GM23248 (cell line): ENCODE results near the gene CKS2. TPM values are rescaled to one million over a fixed set of nuclear protein-coding genes. Genes with fewer than 3 reads are reported as not detected.
"Not testable (repeated sequence)": the region's sequence is repeated elsewhere in the genome, so short reads cannot be mapped to it uniquely, and the experiment has no call there.

Experiments used
- DNase-seq: peaks from one replicate; pipeline ENCODE4 v3.0.0-alpha.2; 2015
- H2AFZ ChIP-seq: fragments of 200-600 bp; sonication (generic); 2 replicates; pipeline ENCODE4 v1.6.1; 2016; ENCODE audit warnings: antibody characterized with exemption
- H3F3A ChIP-seq: fragments of 200-600 bp; sonication (generic); 2 replicates; pipeline ENCODE4 v1.6.1; 2016; ENCODE audit warnings: mild to moderate bottlenecking, antibody characterized with exemption, mixed run types; ENCODE audit not compliant: insufficient read depth
- H3K27ac ChIP-seq: fragments of 200-600 bp; sonication (generic); 2 replicates; pipeline ENCODE4 v1.5.1; 2016; ENCODE audit warnings: mild to moderate bottlenecking
- H3K27me3 ChIP-seq: fragments of 200-600 bp; sonication (generic); replicated peaks from 2 replicates; pipeline ENCODE4 v1.6.1; 2016; ENCODE audit warnings: mild to moderate bottlenecking; ENCODE audit not compliant: insufficient read depth
- H3K36me3 ChIP-seq: fragments of 200-600 bp; sonication (generic); 2 replicates; pipeline ENCODE4 v1.6.1; 2016; ENCODE audit warnings: low read depth, mild to moderate bottlenecking
- H3K4me1 ChIP-seq: fragments of 200-600 bp; sonication (generic); 2 replicates; pipeline ENCODE4 v1.6.1; 2016; ENCODE audit warnings: mild to moderate bottlenecking; ENCODE audit not compliant: insufficient read depth
- H3K4me2 ChIP-seq: fragments of 200-600 bp; sonication (generic); one replicate; pipeline ENCODE4 v1.6.1; 2016; ENCODE audit warnings: mild to moderate bottlenecking; ENCODE audit not compliant: unreplicated experiment
- H3K4me3 ChIP-seq: fragments of 200-600 bp; sonication (generic); 2 replicates; pipeline ENCODE4 v1.5.1; 2016; ENCODE audit warnings: mild to moderate bottlenecking
- H3K79me2 ChIP-seq: fragments of 200-600 bp; sonication (generic); 2 replicates; pipeline ENCODE4 v1.6.1; 2016; ENCODE audit warnings: mild to moderate bottlenecking; ENCODE audit not compliant: insufficient read depth
- H3K9ac ChIP-seq: fragments of 200-600 bp; sonication (generic); 2 replicates; pipeline ENCODE4 v1.6.1; 2016; ENCODE audit warnings: mild to moderate bottlenecking
- H3K9me2 ChIP-seq: fragments of 200-600 bp; sonication (generic); 2 replicates; pipeline ENCODE4 v1.6.1; 2016; ENCODE audit warnings: mixed run types, mild to moderate bottlenecking, moderate library complexity; ENCODE audit not compliant: insufficient read depth
- H3K9me3 ChIP-seq: fragments of 200-600 bp; sonication (generic); one replicate; pipeline ENCODE4 v1.6.1; 2017; ENCODE audit warnings: low read depth
- H4K20me1 ChIP-seq: fragments of 200-600 bp; sonication (generic); 2 replicates; pipeline ENCODE4 v1.6.0; 2016; ENCODE audit not compliant: insufficient read depth
- EZH2 ChIP-seq: fragments of 200-600 bp; sonication (generic); IDR thresholded peaks from 2 replicates; pipeline ENCODE4 v1.6.1; 2018; ENCODE audit warnings: antibody characterized with exemption, mild to moderate bottlenecking; ENCODE audit not compliant: insufficient read depth, poor library complexity, severe bottlenecking
- EZH2phosphoT487 ChIP-seq: fragments of 200-600 bp; sonication (generic); IDR thresholded peaks from 2 replicates; pipeline ENCODE4 v1.6.1; 2018; ENCODE audit warnings: antibody characterized with exemption, moderate library complexity, mild to moderate bottlenecking, low read depth; ENCODE audit not compliant: insufficient read depth
- WGBS, 2 experiments: methylation state at CpG; one replicate each; pipeline ENCODE4 v1.1.6; 2015 to 2017; ENCODE audit warnings: low lambda C conversion rate in 2 of 2, low coverage in 1 of 2; ENCODE audit errors: missing lambda C conversion rate in 2 of 2; 5-methylcytosine and 5-hydroxymethylcytosine counted together
- in situ Hi-C: fragments of 300-500 bp; cut with MboI; formaldehyde crosslinking; loops from 2 replicates; pipeline ENCODE4 v1.15.0; 2020
- polyA plus RNA-seq: library from polyadenylated mRNA; unstranded; fragments of >200 nt; fragmentation: Nextera tagmentation; extraction: Ambion mirVana; gene quantifications from 2 replicates; pipeline ENCODE4 v1.2.1, GENCODE V29; 2016
- total RNA-seq: library from RNA; depleted of rRNA; stranded (reverse); fragments of >200 nt; shearing (Covaris generic); gene quantifications from 2 replicates; pipeline ENCODE4 v1.2.3, GENCODE V29; 2014; rRNA removed

Gene CKS2
- 44.0 and 94.6 TPM in 2 replicates for total RNA-seq
- polyA plus RNA-seq = 146 and 152 TPM in 2 replicates

- 1% methylated on average over 67 to 85 of the region's 86 CpGs for WGBS, 2 experiments
- peaks cover 60% of the 10 kb centered on the region for H3K79me2 ChIP-seq
- H2AFZ ChIP-seq = peak within 1 kb of the TSS; percentile 82
Observed at GRCh38 chr9:89310475-89311345, at the start of gene CKS2. CKS2 (plus strand) TSS chr9:89311195; CDS start chr9:89311293, 98 bp downstream.

GRCh38 chr9:89273528-89274279 lies 37.3 kb upstream of the CKS2 start:
- H3K36me3 ChIP-seq = no peaks in the 10 kb centered on the region
- H3K9me2 ChIP-seq = no peaks in the 10 kb centered on the region
- no peaks in the 10 kb centered on the region for H3K79me2 ChIP-seq
- H3K4me2 ChIP-seq = no peak overlapping the region
- WGBS, 2 experiments = 76 to 77% methylated on average over 3 of the region's 3 CpGs
- H2AFZ ChIP-seq = no peak overlapping the region
- peaks cover 8% of the 10 kb centered on the region for H3K4me1 ChIP-seq
- DNase-seq = no peak
- no peaks in the 10 kb centered on the region for H3K27me3 ChIP-seq
- H3F3A ChIP-seq = peaks cover 13% of the 10 kb centered on the region
- no peak overlapping the region for H3K9ac ChIP-seq
- no peaks in the 10 kb centered on the region for H3K9me3 ChIP-seq
- H4K20me1 ChIP-seq = no peaks in the 10 kb centered on the region
- no peak for TF ChIP-seq EZH2phosphoT487
- TF ChIP-seq EZH2 = no peak
- in situ Hi-C loops = loop anchor here (10.0 kb wide), 1 partner anchor 269 kb away; no protein-coding TSS in a partner anchor
- no peak overlapping the region for H3K4me3 ChIP-seq
- H3K27ac ChIP-seq = no peak overlapping the region

More at GRCh38 chr9:89310475-89311345, at the start of gene CKS2:
- H3K9me3 ChIP-seq = no peaks in the 10 kb centered on the region
- H3K27ac ChIP-seq = peak within 1 kb of the TSS; percentile 97
- H3K27me3 ChIP-seq = no peaks in the 10 kb centered on the region
- H4K20me1 ChIP-seq = no peaks in the 10 kb centered on the region
- peaks cover 15% of the 10 kb centered on the region for H3F3A ChIP-seq
- H3K36me3 ChIP-seq = no peaks in the 10 kb centered on the region
- no peaks in the 10 kb centered on the region for H3K9me2 ChIP-seq
- peak; percentile 100 for DNase-seq
- peak within 1 kb of the TSS; percentile 88 for H3K4me3 ChIP-seq
- in situ Hi-C loops = no loop called here
- TF ChIP-seq EZH2phosphoT487 (no peak), EZH2 (no peak)
- peaks cover 35% of the 10 kb centered on the region for H3K4me1 ChIP-seq
- peak within 1 kb of the TSS; percentile 96 for H3K4me2 ChIP-seq
- peak within 1 kb of the TSS; percentile 98 for H3K9ac ChIP-seq

- no peak for TF ChIP-seq EZH2phosphoT487
- no peak for TF ChIP-seq EZH2
- Histone ChIP-seq H3K36me3 (no peaks in the 10 kb centered on the region), H3K4me1 (peaks cover 8% of the 10 kb centered on the region), H3K27ac (peak overlapping the region; percentile 80), H3K9ac (peak overlapping the region; percentile 51), H3K9me3 (no peaks in the 10 kb centered on the region), H3K27me3 (no peaks in the 10 kb centered on the region), H4K20me1 (no peaks in the 10 kb centered on the region), H3K4me3 (no peak overlapping the region), H3F3A (peaks cover 13% of the 10 kb centered on the region), H2AFZ (no peak overlapping the region), H3K4me2 (no peak overlapping the region), H3K79me2 (no peaks in the 10 kb centered on the region), H3K9me2 (no peaks in the 10 kb centered on the region)
- peak; percentile 95 for DNase-seq
- 16% methylated on average over 5 of the region's 5 CpGs for WGBS, 2 experiments
- in situ Hi-C loops = loop anchor here (10.0 kb wide), 1 partner anchor 270 kb away; no protein-coding TSS in a partner anchor
Observed at GRCh38 chr9:89274838-89275237, 36.2 kb upstream of the CKS2 start.

GRCh38 chr9:89276040-89276439 lies 35.0 kb upstream of the CKS2 start:
- H3K4me2 ChIP-seq, H3K9ac ChIP-seq, H3K36me3 ChIP-seq, H2AFZ ChIP-seq, H3K4me3 ChIP-seq, DNase-seq, H3K79me2 ChIP-seq, H3K9me2 ChIP-seq, H4K20me1 ChIP-seq, H3K4me1 ChIP-seq, H3K9me3 ChIP-seq, H3K27me3 ChIP-seq, H3K27ac ChIP-seq: not testable (repeated sequence)
- 91 to 95% methylated on average over 2 of the region's 2 CpGs for WGBS, 2 experiments
- in situ Hi-C loops = loop anchor here (10.0 kb wide), 1 partner anchor 271 kb away; no protein-coding TSS in a partner anchor
- H3F3A ChIP-seq = peaks cover 13% of the 10 kb centered on the region
